ENCODE results near the gene EDAR. TPM values are rescaled to one million over a fixed set of nuclear protein-coding genes. Genes with fewer than 3 reads are reported as not detected.

Gene EDAR
- total RNA-seq, 6 experiments from 2014 or later = not detected

DNA sequence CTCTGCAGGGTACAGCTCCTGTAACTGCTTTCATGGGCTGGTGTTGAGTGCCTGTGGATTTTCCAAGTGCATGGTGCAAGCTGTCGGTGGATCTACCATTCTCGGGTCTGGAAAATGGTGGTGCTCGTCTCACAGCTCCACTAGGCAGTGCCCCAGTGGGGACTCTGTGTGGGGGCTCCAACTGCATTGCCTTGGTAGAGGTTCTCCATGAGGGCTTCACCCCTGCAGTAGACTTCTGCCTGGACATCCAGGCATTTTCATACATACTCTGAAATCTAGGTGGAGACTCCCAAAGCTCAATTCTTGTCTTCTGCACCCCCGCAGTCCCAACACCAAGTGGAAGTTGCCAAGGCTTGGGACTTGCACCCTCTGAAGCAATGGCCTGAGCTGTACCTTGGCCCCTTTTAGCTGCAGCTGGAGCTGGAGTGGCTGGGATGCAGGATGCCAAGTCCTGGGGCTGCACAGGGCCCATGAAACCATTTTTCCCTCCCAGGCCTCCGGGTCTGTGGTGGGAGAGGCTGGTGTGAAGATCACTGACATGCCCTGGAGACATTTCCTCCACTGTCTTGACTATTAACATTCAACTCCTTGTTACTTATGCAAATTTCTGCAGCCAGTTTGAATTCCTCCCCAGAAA, 41.6 kb downstream of the EDAR start:
- Mint-ChIP-seq H3K4me3 (no peak overlapping the region), H3K9me3 (peaks cover 24% of the 10 kb centered on the region), H3K36me3 (ENCODE audit: low read depth) (peaks cover 14% of the 10 kb centered on the region), H3K27ac (no peak overlapping the region), H3K4me1 (ENCODE audit: low read depth) (no peaks in the 10 kb centered on the region), H3K27me3 (ENCODE audit: insufficient read depth) (peaks cover 45% of the 10 kb centered on the region)
- no peak for DNase-seq
- TF ChIP-seq, protein P1, sequence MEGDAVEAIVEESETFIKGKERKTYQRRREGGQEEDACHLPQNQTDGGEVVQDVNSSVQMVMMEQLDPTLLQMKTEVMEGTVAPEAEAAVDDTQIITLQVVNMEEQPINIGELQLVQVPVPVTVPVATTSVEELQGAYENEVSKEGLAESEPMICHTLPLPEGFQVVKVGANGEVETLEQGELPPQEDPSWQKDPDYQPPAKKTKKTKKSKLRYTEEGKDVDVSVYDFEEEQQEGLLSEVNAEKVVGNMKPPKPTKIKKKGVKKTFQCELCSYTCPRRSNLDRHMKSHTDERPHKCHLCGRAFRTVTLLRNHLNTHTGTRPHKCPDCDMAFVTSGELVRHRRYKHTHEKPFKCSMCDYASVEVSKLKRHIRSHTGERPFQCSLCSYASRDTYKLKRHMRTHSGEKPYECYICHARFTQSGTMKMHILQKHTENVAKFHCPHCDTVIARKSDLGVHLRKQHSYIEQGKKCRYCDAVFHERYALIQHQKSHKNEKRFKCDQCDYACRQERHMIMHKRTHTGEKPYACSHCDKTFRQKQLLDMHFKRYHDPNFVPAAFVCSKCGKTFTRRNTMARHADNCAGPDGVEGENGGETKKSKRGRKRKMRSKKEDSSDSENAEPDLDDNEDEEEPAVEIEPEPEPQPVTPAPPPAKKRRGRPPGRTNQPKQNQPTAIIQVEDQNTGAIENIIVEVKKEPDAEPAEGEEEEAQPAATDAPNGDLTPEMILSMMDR (IDR thresholded peaks at IDR 0.05) = no peak

DNA sequence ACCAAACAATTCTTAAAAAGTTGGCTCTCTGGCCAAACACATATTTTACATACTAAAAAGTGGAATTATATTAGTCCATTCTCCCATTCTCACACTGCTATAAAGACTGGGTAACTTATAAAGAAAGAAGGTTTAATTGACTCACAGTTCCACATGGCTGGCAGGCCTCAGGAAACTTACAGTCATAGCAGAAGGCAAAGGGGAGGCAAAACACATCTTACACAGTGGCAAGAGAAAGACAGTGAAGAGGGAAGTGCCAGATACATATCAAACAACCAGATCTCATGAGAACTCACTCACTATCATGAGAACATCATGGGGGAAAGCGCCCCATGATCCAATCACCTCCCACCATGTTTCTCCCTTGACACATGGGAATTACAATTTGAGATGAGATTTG, 42.6 kb downstream of the EDAR start:
- H3K36me3 Mint-ChIP-seq (ENCODE audit: low read depth) = peaks cover 14% of the 10 kb centered on the region
- no peak overlapping the region for H3K27ac Mint-ChIP-seq
- peaks cover 48% of the 10 kb centered on the region for H3K27me3 Mint-ChIP-seq (ENCODE audit: insufficient read depth)
- H3K9me3 Mint-ChIP-seq = peaks cover 24% of the 10 kb centered on the region
- no peak overlapping the region for H3K4me3 Mint-ChIP-seq
- TF ChIP-seq, protein P1 (IDR thresholded peaks at IDR 0.05) = no peak
- DNase-seq = no peak
- H3K4me1 Mint-ChIP-seq (ENCODE audit: low read depth) = no peaks in the 10 kb centered on the region

DNA sequence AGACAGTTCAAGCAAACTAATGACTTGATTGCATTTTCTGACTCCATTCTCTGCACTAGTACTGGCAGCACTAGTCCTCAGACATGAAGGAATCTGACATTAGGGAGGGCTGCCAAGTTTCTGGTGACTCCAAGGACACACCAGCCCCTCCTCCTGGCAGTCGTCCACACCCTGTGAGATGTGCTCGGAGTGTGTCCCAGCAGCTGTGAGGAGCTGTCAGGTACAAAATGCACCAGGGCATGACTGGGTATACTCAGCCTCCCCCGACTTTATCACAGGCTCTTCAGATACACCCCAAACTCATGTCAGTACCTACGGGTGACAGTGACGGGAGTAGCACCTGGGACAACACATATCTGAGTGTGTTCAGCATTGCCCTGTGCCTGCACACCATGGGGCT, 43.1 kb downstream of the EDAR start:
- Mint-ChIP-seq H3K4me1 (ENCODE audit: low read depth) (no peaks in the 10 kb centered on the region), H3K4me3 (no peak overlapping the region), H3K36me3 (ENCODE audit: low read depth) (peaks cover 14% of the 10 kb centered on the region), H3K27me3 (ENCODE audit: insufficient read depth) (peaks cover 49% of the 10 kb centered on the region), H3K27ac (no peak overlapping the region), H3K9me3 (peaks cover 24% of the 10 kb centered on the region)
- TF ChIP-seq, protein P1 (IDR thresholded peaks at IDR 0.05) = no peak
- DNase-seq = no peak

DNA sequence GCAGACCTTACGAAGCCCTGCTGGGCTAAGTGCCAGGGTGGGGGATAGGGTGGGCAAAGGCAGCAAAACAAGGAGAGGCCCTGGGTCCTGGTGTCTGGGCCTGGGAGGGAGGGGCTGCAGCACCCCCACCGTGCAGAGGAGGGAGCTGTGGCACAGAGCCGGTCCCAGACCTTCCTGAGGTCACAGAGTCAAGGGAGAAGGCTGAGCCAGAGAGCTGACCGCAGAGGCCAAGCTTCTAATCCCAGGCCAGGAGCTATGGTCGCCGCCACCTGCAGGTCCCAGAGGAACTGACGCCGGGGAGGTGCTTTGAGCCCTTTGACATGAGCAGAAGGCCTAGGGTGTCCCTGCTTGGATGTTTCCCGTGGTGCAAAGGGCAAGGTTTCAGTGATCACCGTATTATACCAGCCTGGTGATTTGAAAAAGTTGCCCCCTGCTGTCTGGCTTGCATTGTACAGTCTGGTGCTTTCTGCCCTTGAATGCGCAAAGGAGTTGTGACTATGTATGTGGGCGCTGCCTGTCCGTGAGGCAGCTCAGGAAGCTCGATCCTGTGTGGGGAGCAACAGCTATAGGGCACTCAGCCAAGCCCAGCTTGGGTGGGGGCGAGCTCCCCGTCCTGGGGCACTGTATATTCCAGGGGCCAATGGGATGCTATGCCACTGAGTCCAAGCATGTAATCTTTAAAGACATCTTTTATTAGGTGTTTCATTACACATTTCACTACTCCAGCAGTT, 44.3 kb downstream of the EDAR start:
- Mint-ChIP-seq H3K27me3 (ENCODE audit: insufficient read depth) (peaks cover 46% of the 10 kb centered on the region), H3K27ac (no peak overlapping the region), H3K4me3 (no peak overlapping the region), H3K4me1 (ENCODE audit: low read depth) (no peaks in the 10 kb centered on the region), H3K9me3 (peaks cover 24% of the 10 kb centered on the region), H3K36me3 (ENCODE audit: low read depth) (peaks cover 14% of the 10 kb centered on the region)
- TF ChIP-seq, protein P1 (IDR thresholded peaks at IDR 0.05) = peak; percentile 52
- no peak for DNase-seq

DNA sequence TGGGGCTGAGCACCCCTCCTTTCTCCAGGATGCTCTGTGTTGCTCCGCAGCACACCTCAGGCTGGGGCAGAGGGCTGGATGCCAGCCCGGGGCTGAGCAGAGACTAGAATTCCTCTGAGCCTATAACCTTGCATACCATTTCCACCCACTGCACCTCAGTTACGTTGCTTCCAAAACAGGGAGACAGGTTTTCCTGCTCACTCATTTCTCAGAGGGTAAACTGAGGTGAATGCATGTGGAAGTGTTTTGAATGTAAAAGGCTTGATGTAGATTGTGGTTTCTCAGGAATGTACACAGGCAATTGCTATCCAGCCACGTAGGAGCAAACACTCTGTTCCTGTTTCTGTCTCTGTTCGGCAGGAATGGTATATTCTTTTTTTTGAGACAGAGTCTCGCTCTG, 45.3 kb downstream of the EDAR start:
- TF ChIP-seq, protein P1 (IDR thresholded peaks at IDR 0.05) = no peak
- no peak for DNase-seq
- Mint-ChIP-seq H3K9me3 (peaks cover 24% of the 10 kb centered on the region), H3K27ac (no peak overlapping the region), H3K36me3 (ENCODE audit: low read depth) (peaks cover 14% of the 10 kb centered on the region), H3K4me1 (ENCODE audit: low read depth) (no peaks in the 10 kb centered on the region), H3K27me3 (ENCODE audit: insufficient read depth) (peaks cover 40% of the 10 kb centered on the region), H3K4me3 (no peak overlapping the region)
